ENCODE data around the gene BRME1.

The BRME1 gene

GRCh38 chr19:13882419-13882795 lies 23.5 kb downstream of the BRME1 start:
- POLR2A ChIA-PET, result interaction anchor here (0.6 kb wide), 1 partner anchor 244 kb away, joined by 3 read pairs; no protein-coding TSS in a partner anchor
- CTCF ChIA-PET, result interaction anchor here (1.4 to 4.9 kb wide), 9 partner anchors 16 to 255 kb away, joined by 3 to 84 read pairs (median 11); partner anchors contain the start of genes CC2D1A, IL27RA and MISP3
- no peak for TF ChIP-seq CTCF (IDR thresholded peaks at IDR 0.05; ENCODE audit: control extremely low read depth, extremely low read depth, low read depth, missing control alignments)
- DNase-seq (ENCODE audit: extremely low spot score), result no peak

- no peak for TF ChIP-seq CTCF (IDR thresholded peaks at IDR 0.05; ENCODE audit: control extremely low read depth, extremely low read depth, low read depth, missing control alignments)
- ChIA-PET CTCF (interaction anchor here (1.4 to 4.9 kb wide), 15 partner anchors 10 to 286 kb away, joined by 3 to 84 read pairs (median 8); partner anchors contain the start of genes CC2D1A, IL27RA and MISP3), POLR2A (interaction anchor here (0.6 kb wide), 1 partner anchor 244 kb away, joined by 3 read pairs; no protein-coding TSS in a partner anchor)
- peak; percentile 56 for DNase-seq (ENCODE audit: extremely low spot score)
These were observed 24.1 kb downstream of the BRME1 start for GRCh38 chr19:13881692-13882418.

GRCh38 chr19:13881251-13881691 lies 24.6 kb downstream of the BRME1 start:
- POLR2A ChIA-PET, result no interaction called here
- TF ChIP-seq CTCF (IDR thresholded peaks at IDR 0.05; ENCODE audit: control extremely low read depth, extremely low read depth, low read depth, missing control alignments), result no peak
- CTCF ChIA-PET, result interaction anchor here (0.8 to 4.9 kb wide), 27 partner anchors 10 to 438 kb away, joined by 3 to 84 read pairs (median 5); partner anchors contain the start of genes ASF1B, CC2D1A, IL27RA and MISP3
- no peak for DNase-seq (ENCODE audit: extremely low spot score)

GRCh38 chr19:13880059-13881043 lies 25.6 kb downstream of the BRME1 start:
- CTCF ChIA-PET, result interaction anchor here (0.6 to 4.9 kb wide), 34 partner anchors 9 to 439 kb away, joined by 3 to 84 read pairs (median 4); partner anchors contain the start of genes ASF1B, IL27RA and MISP3
- peak; percentile 98 for DNase-seq (ENCODE audit: extremely low spot score)
- POLR2A ChIA-PET, result no interaction called here
- peak; percentile 95 for TF ChIP-seq CTCF (IDR thresholded peaks at IDR 0.05; ENCODE audit: control extremely low read depth, extremely low read depth, low read depth, missing control alignments)

GRCh38 chr19:13877303-13877702 lies 28.6 kb downstream of the BRME1 start:
- CTCF ChIA-PET, result interaction anchor here (0.8 to 2.1 kb wide), 6 partner anchors 15 to 259 kb away, joined by 3 to 7 read pairs (median 4); partner anchors contain the start of genes ASF1B and MISP3
- TF ChIP-seq CTCF (IDR thresholded peaks at IDR 0.05; ENCODE audit: control extremely low read depth, extremely low read depth, low read depth, missing control alignments), result no peak
- POLR2A ChIA-PET, result no interaction called here
- DNase-seq (ENCODE audit: extremely low spot score), result no peak

- ChIA-PET CTCF (interaction anchor here (0.8 to 2.1 kb wide), 4 partner anchors 158 to 260 kb away, joined by 3 to 7 read pairs (median 6); partner anchors contain the start of genes ASF1B and MISP3), POLR2A (no interaction called here)
- DNase-seq (ENCODE audit: extremely low spot score), result no peak
- TF ChIP-seq CTCF (IDR thresholded peaks at IDR 0.05; ENCODE audit: control extremely low read depth, extremely low read depth, low read depth, missing control alignments), result no peak
These were observed 29.1 kb downstream of the BRME1 start, which contains the start of gene NANOS3 for GRCh38 chr19:13876834-13877233. Gene NANOS3 (plus strand): TSS chr19:13877134. CDS start chr19:13877249, 115 bp downstream.

All from GM10248 (cell line).